Measurements from ENCODE around the gene TCL1A. TPM values are rescaled to one million over a fixed set of nuclear protein-coding genes. Genes with fewer than 3 reads are reported as not detected.

The TCL1A gene
- total RNA-seq, 2 experiments from 2014 or later: not detected

GRCh38 chr14:95741038-95741490 lies 27.1 kb upstream of the TCL1A start:
- H3K27ac ChIP-seq (ENCODE audit: low read depth in 1 of 2, low read length in 2 of 2): no peak overlapping the region
- DNase-seq (no peak), ATAC-seq (ENCODE audit: poor library complexity) (no peak)
- Mint-ChIP-seq H3K36me3 (ENCODE audit: low read depth) (peaks cover 7% of the 10 kb centered on the region), H3K4me1 (ENCODE audit: low read depth) (peaks cover 8% of the 10 kb centered on the region), H3K9me3 (peaks cover 6% of the 10 kb centered on the region), H3K4me3 (no peak overlapping the region), H3K27me3 (peaks cover 12% of the 10 kb centered on the region), H3K27ac (no peak overlapping the region)
- H3K4me1 ChIP-seq (ENCODE audit: insufficient read depth, low read length): peaks cover 8% of the 10 kb centered on the region
- H3K36me3 ChIP-seq (ENCODE audit: insufficient read depth, low read length): no peaks in the 10 kb centered on the region
- H3K27me3 ChIP-seq (ENCODE audit: control insufficient read depth in 1 of 2, insufficient read depth in 2 of 2, low read length in 2 of 2): peaks cover 0 to 10% of the 10 kb centered on the region in 2 experiments
- H3K9me3 ChIP-seq (ENCODE audit: control insufficient read depth in 1 of 2, insufficient read depth in 1 of 2, low read length in 2 of 2): peaks cover 0 to 17% of the 10 kb centered on the region in 2 experiments
- ChIA-PET POLR2A (no interaction called here), CTCF (no interaction called here)
- no peak for TF ChIP-seq CTCF (IDR thresholded peaks at IDR 0.05)
- no peak overlapping the region for H3K4me3 ChIP-seq (ENCODE audit: low read length)
- intact Hi-C loops (cut with DNase I, micrococcal nuclease): no loop called here

- Mint-ChIP-seq H3K4me3 (no peak overlapping the region), H3K27ac (peak overlapping the region; percentile 75), H3K27me3 (peaks cover 8% of the 10 kb centered on the region), H3K36me3 (ENCODE audit: low read depth) (peaks cover 7% of the 10 kb centered on the region), H3K9me3 (peaks cover 6% of the 10 kb centered on the region), H3K4me1 (ENCODE audit: low read depth) (peaks cover 8% of the 10 kb centered on the region)
- Histone ChIP-seq H3K27me3 (ENCODE audit: control insufficient read depth in 1 of 2, insufficient read depth in 2 of 2, low read length in 2 of 2) (no peaks in the 10 kb centered on the region), H3K9me3 (ENCODE audit: control insufficient read depth in 1 of 2, insufficient read depth in 1 of 2, low read length in 2 of 2) (peaks cover 0 to 17% of the 10 kb centered on the region in 2 experiments), H3K36me3 (ENCODE audit: insufficient read depth, low read length) (no peaks in the 10 kb centered on the region), H3K27ac (ENCODE audit: low read depth in 1 of 2, low read length in 2 of 2) (peak overlapping the region; percentile 47 to 66), H3K4me1 (ENCODE audit: insufficient read depth, low read length) (peaks cover 8% of the 10 kb centered on the region), H3K4me3 (ENCODE audit: low read length) (no peak overlapping the region)
- intact Hi-C loops (cut with DNase I, micrococcal nuclease): no loop called here
- ChIA-PET CTCF (no interaction called here), POLR2A (no interaction called here)
- ATAC-seq (ENCODE audit: poor library complexity) (no peak), DNase-seq (no peak)
- TF ChIP-seq CTCF (IDR thresholded peaks at IDR 0.05): no peak
Measured at GRCh38 chr14:95739356-95739755, 25.4 kb upstream of the TCL1A start.

GRCh38 chr14:95733212-95733611 lies 19.3 kb upstream of the TCL1A start:
- DNase-seq (no peak), ATAC-seq (ENCODE audit: poor library complexity) (no peak)
- Mint-ChIP-seq H3K9me3 (no peaks in the 10 kb centered on the region), H3K36me3 (ENCODE audit: low read depth) (no peaks in the 10 kb centered on the region), H3K4me3 (no peak overlapping the region), H3K27me3 (peaks cover 49% of the 10 kb centered on the region), H3K27ac (no peak overlapping the region), H3K4me1 (ENCODE audit: low read depth) (no peaks in the 10 kb centered on the region)
- H3K36me3 ChIP-seq (ENCODE audit: insufficient read depth, low read length): no peaks in the 10 kb centered on the region
- no peaks in the 10 kb centered on the region for H3K9me3 ChIP-seq (ENCODE audit: control insufficient read depth in 1 of 2, insufficient read depth in 1 of 2, low read length in 2 of 2)
- CTCF ChIA-PET: no interaction called here
- H3K27ac ChIP-seq (ENCODE audit: low read depth in 1 of 2, low read length in 2 of 2): no peak overlapping the region
- H3K4me1 ChIP-seq (ENCODE audit: insufficient read depth, low read length): no peaks in the 10 kb centered on the region
- H3K4me3 ChIP-seq (ENCODE audit: low read length): no peak overlapping the region
- POLR2A ChIA-PET: no interaction called here
- TF ChIP-seq CTCF (IDR thresholded peaks at IDR 0.05): no peak
- intact Hi-C loops (cut with DNase I, micrococcal nuclease): no loop called here
- peaks cover 3 to 11% of the 10 kb centered on the region in 2 experiments for H3K27me3 ChIP-seq (ENCODE audit: control insufficient read depth in 1 of 2, insufficient read depth in 2 of 2, low read length in 2 of 2)

Measured in CD4-positive, alpha-beta T cell (primary cell).